Pancreas (tissue), 10 donors: ENCODE measurements around the gene OR5K2. TPM values are rescaled to one million over a fixed set of nuclear protein-coding genes. Genes with fewer than 3 reads are reported as not detected.

Experiments used
- ATAC-seq, 4 donors: fragments of 200-7000 bp; cut with Tn5 transposase; one replicate each; pipeline versions ENCODE4 v1.8.0 to v1.9.1; 2020; ENCODE audit warnings: mild to moderate bottlenecking in 4 of 4, moderate library complexity in 4 of 4
- DNase-seq, 6 donors: peaks; one replicate each; pipeline ENCODE4 v3.0.0-alpha.2; 2020
- FAIRE-seq: peaks from 2 replicates; lab custom pipeline; 2012; peaks lifted over from hg19 to GRCh38; lab: Jason Lieb, UNC
- H3K27ac ChIP-seq, 4 donors: fragments of 200-600 bp; sonication (generic); 1 replicate in 3 of 4; 2 replicates in 1 of 4; pipeline versions ENCODE4 v1.5.0 to v1.8.0; 2020
- H3K27me3 ChIP-seq, 4 donors: fragments of 200-600 bp; one replicate each; pipeline ENCODE4 v1.8.0; 2021
- H3K36me3 ChIP-seq, 3 donors: fragments of 200-600 bp; sonication (generic) in 1 of 3; one replicate each; pipeline versions ENCODE4 v1.5.0 to v1.8.0; 2020 to 2021
- H3K4me1 ChIP-seq, 3 donors: fragments of 200-600 bp; one replicate each; pipeline ENCODE4 v1.8.0; 2021
- H3K4me3 ChIP-seq, 4 donors: fragments of 200-600 bp; sonication (generic) in 2 of 4; one replicate each; pipeline versions ENCODE4 v1.5.0 to v1.8.0; 2020 to 2021
- H3K9me3 ChIP-seq, 4 donors: fragments of 200-600 bp; one replicate each; pipeline ENCODE4 v1.8.0; 2021
- WGBS, 2 donors: extraction: QIAGEN DNeasy Blood & Tissue Kit; methylation state at CpG; one replicate each; pipeline ENCODE4 v1.1.7; 2013; 5-methylcytosine and 5-hydroxymethylcytosine counted together
- intact Hi-C, 3 donors: fragments of 100-400 bp; cut with DNase I; formaldehyde crosslinking; loops; one replicate each; pipeline versions ENCODE4 v1.11.1 to v1.14.2; 2022
- polyA plus RNA-seq, 2 donors: library from polyadenylated mRNA; stranded (reverse); fragments of 200-250 nt; gene quantifications; one replicate each; pipeline ENCODE4 v1.2.3, GENCODE V29; 2013
- total RNA-seq, 6 donors: library from RNA; stranded (reverse); fragmentation: NEBNext Ultra II Directional in 4 of 6; extraction: Animal tissue kit (Norgen Biotek cat#: 25700) in 4 of 6; gene quantifications; one replicate each; pipeline versions ENCODE4 v1.2.1 to v1.2.4, GENCODE V29; 2021 to 2023
- TF ChIP-seq, protein P1 (sequence below), 4 donors: fragments of 200-600 bp; sonication (generic) in 3 of 4; IDR thresholded peaks; one replicate each; pipeline versions ENCODE4 v1.5.0 to v1.8.0; 2021; ENCODE audit warnings: antibody characterized with exemption in 4 of 4
- donor health status: healthy with polysubstance abuse.
- donor health status: DM: no; HTN: no; CAD: no; lungs with moderate emphysema.
- donor health status: DM: no; HTN: no; CAD: no.
- donor health status: control.
- donor health status: control.
- donor health status: Bipolar disorder and iron deficiency.
- donor health status: DM: yes; HTN: yes; CAD: no.
- donor health status: DM: no; HTN: no; CAD: no.
- donor health status: DM: no; HTN: no; CAD: no.
- donor health status: DM: yes; HTN: yes; CAD: no.

OR5K2 gene
- total RNA-seq (not detected), polyA plus RNA-seq (not detected)

DNA sequence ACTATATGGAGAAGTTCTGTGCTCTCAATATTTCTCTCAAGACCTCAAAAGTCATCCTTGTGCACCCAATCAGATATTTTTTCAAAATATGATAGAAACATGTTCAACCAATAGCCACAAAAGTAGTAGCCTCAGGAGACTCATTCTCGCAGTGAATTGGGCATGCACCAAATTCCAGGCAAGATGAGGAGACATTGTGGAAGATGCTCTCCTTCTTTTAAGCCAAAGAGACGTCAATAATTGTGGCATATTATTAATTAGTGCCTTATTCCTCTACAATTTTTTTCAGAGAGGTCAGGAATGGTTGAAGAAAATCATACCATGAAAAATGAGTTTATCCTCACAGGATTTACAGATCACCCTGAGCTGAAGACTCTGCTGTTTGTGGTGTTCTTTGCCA lies at the start of gene OR5K2:
TSS of gene OR5K2 (plus strand) at position 301 of the 400 bp plus-strand sequence. CDS start at position 301, 0 bp downstream.
- TF ChIP-seq, protein P1, sequence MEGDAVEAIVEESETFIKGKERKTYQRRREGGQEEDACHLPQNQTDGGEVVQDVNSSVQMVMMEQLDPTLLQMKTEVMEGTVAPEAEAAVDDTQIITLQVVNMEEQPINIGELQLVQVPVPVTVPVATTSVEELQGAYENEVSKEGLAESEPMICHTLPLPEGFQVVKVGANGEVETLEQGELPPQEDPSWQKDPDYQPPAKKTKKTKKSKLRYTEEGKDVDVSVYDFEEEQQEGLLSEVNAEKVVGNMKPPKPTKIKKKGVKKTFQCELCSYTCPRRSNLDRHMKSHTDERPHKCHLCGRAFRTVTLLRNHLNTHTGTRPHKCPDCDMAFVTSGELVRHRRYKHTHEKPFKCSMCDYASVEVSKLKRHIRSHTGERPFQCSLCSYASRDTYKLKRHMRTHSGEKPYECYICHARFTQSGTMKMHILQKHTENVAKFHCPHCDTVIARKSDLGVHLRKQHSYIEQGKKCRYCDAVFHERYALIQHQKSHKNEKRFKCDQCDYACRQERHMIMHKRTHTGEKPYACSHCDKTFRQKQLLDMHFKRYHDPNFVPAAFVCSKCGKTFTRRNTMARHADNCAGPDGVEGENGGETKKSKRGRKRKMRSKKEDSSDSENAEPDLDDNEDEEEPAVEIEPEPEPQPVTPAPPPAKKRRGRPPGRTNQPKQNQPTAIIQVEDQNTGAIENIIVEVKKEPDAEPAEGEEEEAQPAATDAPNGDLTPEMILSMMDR (IDR thresholded peaks at IDR 0.05) = no peak
- no peaks in the 10 kb centered on the region for H3K27me3 ChIP-seq
- no peaks in the 10 kb centered on the region for H3K4me1 ChIP-seq
- H3K9me3 ChIP-seq = no peaks in the 10 kb centered on the region
- intact Hi-C loops = no loop called here
- no peaks in the 10 kb centered on the region for H3K36me3 ChIP-seq
- FAIRE-seq (no peak), ATAC-seq (no peak), DNase-seq (no peak)
- WGBS, 2 donors = 46 to 58% methylated on average over 2 of the region's 2 CpGs
- no peak within 1 kb of the TSS for H3K27ac ChIP-seq
- no peak within 1 kb of the TSS for H3K4me3 ChIP-seq

- no peaks in the 10 kb centered on the region for H3K36me3 ChIP-seq
- H3K27me3 ChIP-seq = peaks cover 0 to 7% (median 0%) of the 10 kb centered on the region in 4 donors
- 69 to 77% methylated on average over 7 of the region's 7 CpGs for WGBS, 2 donors
- H3K4me3 ChIP-seq = no peak overlapping the region
- no peaks in the 10 kb centered on the region for H3K4me1 ChIP-seq
- H3K9me3 ChIP-seq = no peaks in the 10 kb centered on the region
- ATAC-seq (no peak), DNase-seq (no peak), FAIRE-seq (no peak)
- H3K27ac ChIP-seq = no peak overlapping the region
- intact Hi-C loops = no loop called here
- TF ChIP-seq, protein P1 (IDR thresholded peaks at IDR 0.05) = no peak
Observed at GRCh38 chr3:98449606-98450193, 47.8 kb upstream of the OR5K2 start.

GRCh38 chr3:98450372-98450771 lies 47.1 kb upstream of the OR5K2 start:
- no peak overlapping the region for H3K4me3 ChIP-seq
- H3K27ac ChIP-seq = no peak overlapping the region
- H3K9me3 ChIP-seq = no peaks in the 10 kb centered on the region
- peaks cover 0 to 7% (median 0%) of the 10 kb centered on the region in 4 donors for H3K27me3 ChIP-seq
- H3K36me3 ChIP-seq = no peaks in the 10 kb centered on the region
- ATAC-seq = no peak
- WGBS, 2 donors = 51 to 69% methylated on average over 4 of the region's 4 CpGs
- H3K4me1 ChIP-seq = no peaks in the 10 kb centered on the region
- no peak for DNase-seq
- TF ChIP-seq, protein P1 (IDR thresholded peaks at IDR 0.05) = no peak
- intact Hi-C loops = no loop called here
- FAIRE-seq = no peak

DNA sequence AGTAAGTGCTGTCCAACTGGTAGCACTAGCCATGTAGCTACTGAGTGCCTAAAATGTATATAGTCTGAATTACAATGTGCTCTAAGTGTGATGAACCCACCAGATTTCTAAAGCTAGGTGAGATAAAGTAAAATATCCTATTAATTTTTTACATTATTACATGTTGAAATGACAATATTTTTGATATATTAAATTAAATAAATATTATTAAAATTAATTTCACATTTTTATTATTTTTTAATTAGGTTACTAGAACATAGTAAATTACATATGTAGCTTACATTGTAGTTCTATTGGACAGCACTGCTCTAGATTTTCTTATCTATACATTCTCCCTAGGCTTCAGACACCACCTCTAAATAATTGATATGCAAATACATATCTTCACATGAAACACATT lies 43.7 kb upstream of the OR5K2 start:
- no peak overlapping the region for H3K4me3 ChIP-seq
- no peaks in the 10 kb centered on the region for H3K4me1 ChIP-seq
- no peaks in the 10 kb centered on the region for H3K9me3 ChIP-seq
- no peak overlapping the region for H3K27ac ChIP-seq
- TF ChIP-seq, protein P1 (IDR thresholded peaks at IDR 0.05) = no peak
- FAIRE-seq (no peak), ATAC-seq (no peak), DNase-seq (no peak)
- intact Hi-C loops = no loop called here
- no peaks in the 10 kb centered on the region for H3K36me3 ChIP-seq
- H3K27me3 ChIP-seq = no peaks in the 10 kb centered on the region

- TF ChIP-seq, protein P1 (IDR thresholded peaks at IDR 0.05) = no peak
- no peaks in the 10 kb centered on the region for H3K36me3 ChIP-seq
- H3K4me1 ChIP-seq = no peaks in the 10 kb centered on the region
- WGBS, 2 donors = 87 to 92% methylated on average over 1 of the region's 1 CpG
- ATAC-seq (no peak), DNase-seq (no peak), FAIRE-seq (no peak)
- intact Hi-C loops = no loop called here
- H3K9me3 ChIP-seq = no peaks in the 10 kb centered on the region
- H3K27me3 ChIP-seq = no peaks in the 10 kb centered on the region
- H3K27ac ChIP-seq = no peak overlapping the region
- H3K4me3 ChIP-seq = no peak overlapping the region
Observed at GRCh38 chr3:98454929-98455328, 42.6 kb upstream of the OR5K2 start.
